GM12878 (cell line): ENCODE results near the gene IL1R2. TPM values are rescaled to one million over a fixed set of nuclear protein-coding genes. Genes with fewer than 3 reads are reported as not detected.

ENCODE experiments used
- ATAC-seq: fragments of 200-7000 bp; cut with Tn5 transposase; 3 replicates; pipeline ENCODE4 v1.9.1; 2020; ENCODE audit warnings: mild to moderate bottlenecking, moderate library complexity
- BruUV-seq: library from RNA; stranded (reverse); fragments of 400-500 nt; replicated peaks from 2 replicates; lab custom pipeline; 2021; lab: Mats Ljungman, UMichigan
- CTCF ChIA-PET: fragments of 300-600 bp; sonication (Branson Sonifier 250); formaldehyde crosslinking; extraction: SDS; loops from one replicate; lab custom pipeline; 2021; ENCODE audit warnings: inconsistent platforms; lab: Yijun Ruan, JAX
- POLR2A ChIA-PET: fragments of 350-600 bp; formaldehyde crosslinking; extraction: SDS; loops from one replicate; lab custom pipeline; 2021; ENCODE audit warnings: inconsistent platforms; lab: Charles Lee
- RAD21 ChIA-PET: fragments of 300-600 bp; sonication (Branson Sonifier 250); formaldehyde crosslinking; loops from one replicate; lab custom pipeline; 2023; ENCODE audit warnings: antibody characterized with exemption; ENCODE audit not compliant: unreplicated experiment; lab: Charles Lee
- SMC1A ChIA-PET: fragments of 300-600 bp; sonication (Branson Sonifier 250); formaldehyde crosslinking; loops from one replicate; lab custom pipeline; 2023; ENCODE audit not compliant: unreplicated experiment, uncharacterized antibody; lab: Charles Lee
- DNase-seq: peaks from one replicate; pipeline ENCODE4 v3.0.0-alpha.2; 2011; ENCODE audit warnings: low read depth, low spot score
- FAIRE-seq: peaks from 3 replicates; lab custom pipeline; 2011; peaks lifted over from hg19 to GRCh38; lab: Jason Lieb, UNC
- H2AFZ ChIP-seq: 2 replicates; pipeline ENCODE4 v1.6.0; 2011; ENCODE audit warnings: low read depth, low read length, control low read depth; ENCODE audit not compliant: control insufficient read depth
- H3K27ac ChIP-seq: 2 replicates; pipeline ENCODE4 v1.5.1; 2011; ENCODE audit warnings: control low read depth; ENCODE audit not compliant: control insufficient read depth, insufficient read depth
- H3K27me3 ChIP-seq, 2 experiments: replicated peaks in 1 of 2; 2 replicates each; pipeline versions ENCODE4 v1.6.0 to v1.6.1; 2011; ENCODE audit warnings: low read length in 1 of 2; ENCODE audit not compliant: control insufficient read depth in 2 of 2, insufficient read depth in 2 of 2
- H3K36me3 ChIP-seq, 2 experiments: 2 replicates each; pipeline ENCODE4 v1.5.1; 2011; ENCODE audit warnings: low read length in 1 of 2; ENCODE audit not compliant: control insufficient read depth in 2 of 2, insufficient read depth in 2 of 2
- H3K4me1 ChIP-seq: 2 replicates; pipeline ENCODE4 v1.6.1; 2011; ENCODE audit warnings: mild to moderate bottlenecking, low read length, moderate library complexity, mixed read lengths; ENCODE audit not compliant: control insufficient read depth, insufficient read depth
- H3K4me2 ChIP-seq: 2 replicates; pipeline ENCODE4 v1.6.0; 2011; ENCODE audit warnings: control low read depth; ENCODE audit not compliant: control insufficient read depth, insufficient read depth
- H3K4me3 ChIP-seq: fragments of 200-600 bp; sonication (generic); 2 replicates; pipeline ENCODE4 v1.5.1; 2016
- H3K79me2 ChIP-seq: 2 replicates; pipeline ENCODE4 v1.6.0; 2011; ENCODE audit warnings: low read length; ENCODE audit not compliant: control insufficient read depth, insufficient read depth
- H3K9ac ChIP-seq: 2 replicates; pipeline ENCODE4 v1.8.0; 2011; ENCODE audit warnings: low read length, control low read depth, mixed read lengths; ENCODE audit not compliant: control insufficient read depth, insufficient read depth
- H3K9me3 ChIP-seq: replicated peaks from 3 replicates; pipeline ENCODE4 v1.5.1; 2011; ENCODE audit warnings: mild to moderate bottlenecking, low read length; ENCODE audit not compliant: control insufficient read depth, insufficient read depth
- H4K20me1 ChIP-seq: 2 replicates; pipeline ENCODE4 v1.6.0; 2011; ENCODE audit not compliant: control insufficient read depth, insufficient read depth
- CHD2 ChIP-seq: IDR thresholded peaks from 2 replicates; pipeline ENCODE4 v1.6.1; 2011; ENCODE audit warnings: low read depth, low read length, improper control_type of control experiment, borderline replicate concordance
- E2F8 ChIP-seq: fragments of 450-650 bp; IDR thresholded peaks from 2 replicates; pipeline ENCODE4 v1.6.1; 2018; ENCODE audit warnings: mild to moderate bottlenecking, low read depth, moderate library complexity; ENCODE audit not compliant: partially characterized antibody
- IKZF1 ChIP-seq: fragments of 450-650 bp; conservative IDR thresholded peaks from 2 replicates; pipeline ENCODE4 v1.6.1; 2017; ENCODE audit warnings: antibody characterized with exemption, mild to moderate bottlenecking
- KDM1A ChIP-seq: fragments of 200-600 bp; sonication (generic); IDR thresholded peaks from 2 replicates; pipeline ENCODE4 v1.6.1; 2016; ENCODE audit warnings: borderline replicate concordance
- MEF2B ChIP-seq: fragments of 450-650 bp; IDR thresholded peaks from 2 replicates; pipeline ENCODE4 v1.6.1; 2018; ENCODE audit warnings: mild to moderate bottlenecking, moderate library complexity; ENCODE audit not compliant: partially characterized antibody, poor library complexity, severe bottlenecking
- MYB ChIP-seq: fragments of 150-350 bp; IDR thresholded peaks from 2 replicates; pipeline ENCODE4 v1.6.1; 2014; ENCODE audit warnings: mild to moderate bottlenecking, low read depth, low read length, borderline replicate concordance
- NKRF ChIP-seq: fragments of 450-650 bp; conservative IDR thresholded peaks from 2 replicates; pipeline ENCODE4 v1.6.1; 2017; ENCODE audit warnings: mild to moderate bottlenecking, moderate library complexity
- NR2F1 ChIP-seq: fragments of 450-650 bp; conservative IDR thresholded peaks from 2 replicates; pipeline ENCODE4 v1.6.1; 2017; ENCODE audit warnings: mild to moderate bottlenecking
- PAX8 ChIP-seq: fragments of 450-650 bp; IDR thresholded peaks from 2 replicates; pipeline ENCODE4 v1.6.1; 2017; ENCODE audit warnings: mild to moderate bottlenecking, moderate library complexity
- POLR2A ChIP-seq: IDR thresholded peaks from 2 replicates; pipeline ENCODE4 v1.6.1; 2011; ENCODE audit warnings: low read depth, mild to moderate bottlenecking, low read length
- RELA ChIP-seq: fragments of 450-650 bp; IDR thresholded peaks from 2 replicates; pipeline ENCODE4 v1.8.0; 2014; ENCODE audit warnings: borderline replicate concordance; ENCODE audit not compliant: partially characterized antibody
- SREBF1 ChIP-seq: IDR thresholded peaks from 2 replicates; pipeline ENCODE4 v1.6.1; 2012; ENCODE audit warnings: mild to moderate bottlenecking, low read length
- STAT3 ChIP-seq: IDR thresholded peaks from 2 replicates; pipeline ENCODE4 v1.6.1; 2011; ENCODE audit warnings: low read depth, low read length, improper control_type of control experiment
- USF2 ChIP-seq: IDR thresholded peaks from 2 replicates; pipeline ENCODE4 v1.6.1; 2011; ENCODE audit warnings: low read depth, low read length, improper control_type of control experiment, borderline replicate concordance
- ZNF217 ChIP-seq: fragments of 450-650 bp; IDR thresholded peaks from 2 replicates; pipeline ENCODE4 v1.6.1; 2017; ENCODE audit warnings: antibody characterized with exemption, mild to moderate bottlenecking
- ZZZ3 ChIP-seq: IDR thresholded peaks from 2 replicates; pipeline ENCODE4 v1.6.1; 2011; ENCODE audit warnings: low read depth; ENCODE audit not compliant: control insufficient read depth, insufficient read length
- WGBS: methylation state at CpG from one replicate; pipeline ENCODE4 v1.1.6; 2016; ENCODE audit warnings: low lambda C conversion rate; ENCODE audit not compliant: insufficient replicate concordance, insufficient coverage; ENCODE audit errors: missing lambda C conversion rate; 5-methylcytosine and 5-hydroxymethylcytosine counted together
- in situ Hi-C: fragments of 300-500 bp; cut with MboI; formaldehyde crosslinking; loops from 9 replicates; pipeline ENCODE4 v1.14.3; 2018; ENCODE audit warnings: mixed read lengths
- intact Hi-C: fragments of 100-400 bp; cut with micrococcal nuclease; formaldehyde crosslinking; loops from one replicate; pipeline ENCODE4 v1.14.2; 2022; ENCODE audit not compliant: unreplicated experiment
- polyA plus RNA-seq, 11 experiments: library from polyadenylated mRNA; depleted of rRNA in 4 of 11; unstranded in 6 of 11; stranded (reverse) in 5 of 11; fragments of >200 nt; fragmentation: Nextera tagmentation in 4 of 11; fragmentation: Illumina TruSeq in 1 of 11; extraction: Ambion mirVana in 4 of 11; extraction: Trizol in 1 of 11; gene quantifications; 1 replicate in 1 of 11; 2 replicates in 10 of 11; pipeline versions ENCODE4 v1.2.1 to v1.2.3, GENCODE V29; 2011 to 2016; ENCODE audit warnings: inconsistent platforms in 2 of 11, missing spikeins in 2 of 11, low read depth in 1 of 11
- total RNA-seq, 4 experiments: library from RNA; depleted of rRNA in 3 of 4; stranded (reverse); fragments of >200 nt in 3 of 4; fragmentation: Illumina TruSeq in 1 of 4; extraction: Trizol in 1 of 4; gene quantifications; 2 replicates each; pipeline versions ENCODE4 v1.2.1 to v1.2.3, GENCODE V29; 2013 to 2021

Gene IL1R2
- total and polyA plus RNA-seq, 10 of the 15 experiments (the other 5 are each of a cell fraction or from before 2014, with no cell fraction given), result 0.44 to 6.4 (median 0.62) TPM

GRCh38 chr2:101969723-101970122, 22.0 kb upstream of the IL1R2 start:
- SMC1A ChIA-PET, result no interaction called here
- intact Hi-C loops, result no loop called here

GRCh38 chr2:101970901-101971300, 20.9 kb upstream of the IL1R2 start:
- H3K9ac ChIP-seq, result no peak overlapping the region
- RAD21 ChIA-PET, result no interaction called here
- POLR2A ChIA-PET, result no interaction called here
- WGBS, result 0% methylated on average over 1 of the region's 1 CpG
- no peak overlapping the region for H3K4me3 ChIP-seq
- no peak for DNase-seq
- no peaks in the 10 kb centered on the region for H4K20me1 ChIP-seq
- no peaks in the 10 kb centered on the region for H3K27me3 ChIP-seq
- FAIRE-seq, result no peak
- intact Hi-C loops (no loop called here), in situ Hi-C loops (no loop called here)
- H2AFZ ChIP-seq, result no peak overlapping the region
- BruUV-seq, result no TSS peak
- no peak for ATAC-seq
- H3K9me3 ChIP-seq, result peaks cover 2% of the 10 kb centered on the region; the same call in 2 of the 3 replicates
- no peaks in the 10 kb centered on the region for H3K36me3 ChIP-seq
- H3K4me2 ChIP-seq, result no peak overlapping the region
- CTCF ChIA-PET, result interaction anchor here (1.5 kb wide), 1 partner anchor 36 kb away, joined by 5 read pairs; no protein-coding TSS in a partner anchor
- H3K4me1 ChIP-seq, result no peaks in the 10 kb centered on the region
- H3K79me2 ChIP-seq, result no peaks in the 10 kb centered on the region
- SMC1A ChIA-PET, result no interaction called here
- no peak overlapping the region for H3K27ac ChIP-seq
- no peak for TF ChIP-seq USF2
- TF ChIP-seq STAT3, result no peak
- TF ChIP-seq MYB, result no peak
- no peak for TF ChIP-seq IKZF1
- TF ChIP-seq KDM1A, result no peak
- TF ChIP-seq CHD2, result no peak
- TF ChIP-seq PAX8, result no peak
- no peak for TF ChIP-seq NKRF
- TF ChIP-seq MEF2B, result no peak
- TF ChIP-seq E2F8, result no peak

More at GRCh38 chr2:101969723-101970122, 22.0 kb upstream of the IL1R2 start:
- H2AFZ ChIP-seq, result no peak overlapping the region
- no peak for FAIRE-seq
- H3K36me3 ChIP-seq, result no peaks in the 10 kb centered on the region
- no peak overlapping the region for H3K27ac ChIP-seq
- RAD21 ChIA-PET, result no interaction called here
- H3K4me2 ChIP-seq, result no peak overlapping the region
- no peaks in the 10 kb centered on the region for H3K4me1 ChIP-seq
- POLR2A ChIA-PET, result no interaction called here
- TF ChIP-seq ZZZ3 (no peak), SREBF1 (no peak), NR2F1 (no peak), ZNF217 (no peak), POLR2A (no peak), RELA (no peak)
- TF ChIP-seq, all 136 proteins: peak for 0
- ATAC-seq (no peak), DNase-seq (no peak)
- no peaks in the 10 kb centered on the region for H3K79me2 ChIP-seq
- in situ Hi-C loops, result no loop called here
- H3K27me3 ChIP-seq, result no peaks in the 10 kb centered on the region
- no peak overlapping the region for H3K9ac ChIP-seq
- CTCF ChIA-PET, result interaction anchor here (1.3 kb wide), 1 partner anchor 13 kb away, joined by 5 read pairs; no protein-coding TSS in a partner anchor
- WGBS, result 0% methylated on average over 3 of the region's 3 CpGs
- H3K9me3 ChIP-seq, result peaks cover 2% of the 10 kb centered on the region; the same call in 2 of the 3 replicates
- H3K4me3 ChIP-seq, result no peak overlapping the region
- no TSS peak for BruUV-seq
- no peaks in the 10 kb centered on the region for H4K20me1 ChIP-seq
